ENCODE measurements around the gene SIRT2. TPM values are rescaled to one million over a fixed set of nuclear protein-coding genes. Genes with fewer than 3 reads are reported as not detected.

SIRT2 gene
- total RNA-seq, 1 experiment from 2014 or later = 15.4 TPM

GRCh38 chr19:38853214-38853613 lies 46.2 kb downstream of the SIRT2 start (continued):
- no peak for TF ChIP-seq RAD21 (IDR thresholded peaks at IDR 0.05; ENCODE audit: low read depth)
- TF ChIP-seq MAX (IDR thresholded peaks at IDR 0.05) = no peak
- TF ChIP-seq CEBPB (IDR thresholded peaks at IDR 0.05; ENCODE audit: low read depth) = no peak

GRCh38 chr19:38852231-38853044 lies 47.0 kb downstream of the SIRT2 start:
- Histone ChIP-seq H3K27me3 (ENCODE audit: insufficient read depth, low read length) (no peaks in the 10 kb centered on the region), H3K9me2 (ENCODE audit: insufficient read depth) (no peaks in the 10 kb centered on the region), H2AFZ (ENCODE audit: low read depth, low read length, poor library complexity, severe bottlenecking) (no peak overlapping the region), H4K20me1 (ENCODE audit: insufficient read depth) (0 out of 2 replicates have a peak, but pooled peaks cover under 1% of the 10 kb centered on the region), H3K79me2 (ENCODE audit: insufficient read depth, low read length) (peaks cover 18% of the 10 kb centered on the region), H3K27ac (ENCODE audit: low read depth, low read length) (peak overlapping the region; percentile 89), H3K4me3 (replicated peaks in 1 of 2; ENCODE audit: low read depth in 1 of 2, low read length in 2 of 2) (peak overlapping the region; percentile 56 to 84), H3K4me1 (ENCODE audit: control insufficient read depth in 1 of 2, insufficient read depth in 2 of 2, low read length in 2 of 2) (peaks cover 14 to 39% of the 10 kb centered on the region in 2 experiments), H3K36me3 (ENCODE audit: control insufficient read depth in 1 of 2, insufficient read depth in 2 of 2, low read length in 2 of 2) (peaks cover 4 to 12% of the 10 kb centered on the region in 2 experiments), H3K9me3 (ENCODE audit: control insufficient read depth in 1 of 2, insufficient read depth in 1 of 2, low read depth in 1 of 2, low read length in 2 of 2) (no peaks in the 10 kb centered on the region), H3K4me2 (ENCODE audit: low read length) (peak overlapping the region; percentile 99), H3K9ac (ENCODE audit: low read length) (peak overlapping the region; percentile 96)
- TF ChIP-seq SIN3A (IDR thresholded peaks at IDR 0.05; ENCODE audit: low read depth) (no peak), EZH2phosphoT487 (IDR thresholded peaks at IDR 0.05; ENCODE audit: borderline replicate concordance) (no peak), ZNF274 (IDR thresholded peaks at IDR 0.05; ENCODE audit: low read depth, low read length) (no peak), FOSL1 (IDR thresholded peaks at IDR 0.05; ENCODE audit: low read depth) (no peak), TCF7L2 (IDR thresholded peaks at IDR 0.05; ENCODE audit: borderline replicate concordance, extremely low read depth, insufficient read depth, insufficient read length) (no peak), EZH2 (IDR thresholded peaks at IDR 0.05) (no peak), MAX (IDR thresholded peaks at IDR 0.05) (no peak; the same call in 1 of the 2 replicates), YY1 (IDR thresholded peaks at IDR 0.05; ENCODE audit: extremely low read depth, insufficient replicate concordance, low read depth, low read length) (peak; percentile 11), CTCF (IDR thresholded peaks at IDR 0.05 in 2 of 3, conservative IDR thresholded peaks at IDR 0.05 in 1 of 3; ENCODE audit: borderline replicate concordance in 1 of 3, insufficient read depth in 1 of 3, low read depth in 2 of 3, low read length in 2 of 3) (no peak), SP1 (IDR thresholded peaks at IDR 0.05; ENCODE audit: low read depth) (peak; percentile 24), ZBTB33 (IDR thresholded peaks at IDR 0.05; ENCODE audit: extremely low read depth, insufficient replicate concordance, low read length) (no peak), ZFX (IDR thresholded peaks at IDR 0.05) (no peak)
- intact Hi-C loops (cut with micrococcal nuclease) = loop anchor here (5.0 kb wide), 1 partner anchor 170 kb away; no protein-coding TSS in a partner anchor
- ATAC-seq = no peak
- ChIA-PET POLR2A (interaction anchor here (1.0 to 2.4 kb wide), 3 partner anchors 8 to 35 kb away, joined by 3 to 12 read pairs (median 6); no protein-coding TSS in a partner anchor), CTCF (interaction anchor here (1.1 to 1.5 kb wide), 3 partner anchors 22 to 77 kb away, joined by 5 to 6 read pairs (median 5); partner anchors contain the start of genes MRPS12 and SARS2), RAD21 (ENCODE audit: low non-redundant PET in 1 of 2, low total read pairs in 2 of 2, uncharacterized antibody in 2 of 2, unreplicated experiment in 2 of 2) (no interaction called here)
- DNase-seq (ENCODE audit: low read depth, low spot score) = no peak
- no TSS peak for BruUV-seq (replicated peaks)

All from HCT116 (cell line).